Peyer's patch (tissue), 4 donors: ENCODE data around the gene TRIL.

Experiments
- CTCF ChIP-seq, 6 experiments: fragments of 450-650 bp in 4 of 6; fragments of 200-600 bp in 2 of 6; sonication (generic) in 1 of 6; IDR thresholded peaks; one replicate each; pipeline ENCODE4 v1.5.1; 2017 to 2019; ENCODE audit warnings: antibody characterized with exemption in 6 of 6, mild to moderate bottlenecking in 3 of 6, moderate library complexity in 1 of 6
- POLR2A ChIP-seq, 2 donors: fragments of 450-650 bp; IDR thresholded peaks; one replicate each; pipeline ENCODE4 v1.5.1; 2017; ENCODE audit warnings: antibody characterized with exemption in 2 of 2, mild to moderate bottlenecking in 2 of 2, moderate library complexity in 2 of 2

- TF ChIP-seq POLR2A (IDR thresholded peaks at IDR 0.05) = peak in 1 of 2 donors; percentile 11
- peak in 4 of 6 experiments; percentile 37 to 90 (median 85) for TF ChIP-seq CTCF (IDR thresholded peaks at IDR 0.05)
Measured at GRCh38 chr7:28955718-28956607, 2.2 kb downstream of the TRIL start.
